HepG2 (cell line): ENCODE measurements around the gene HSP90AB1. TPM values are rescaled to one million over a fixed set of nuclear protein-coding genes. Genes with fewer than 3 reads are reported as not detected.
A peak's percentile ranks its signal among the peaks of the same experiment; 100 is the strongest.

ENCODE experiments used
- BRCA1 ChIP-seq: sonication (generic); formaldehyde crosslinking; IDR thresholded peaks from 2 replicates; pipeline ENCODE4 v1.4.0; 2020; ENCODE audit warnings: missing genetic modification reagents
- MBD4 ChIP-seq: IDR thresholded peaks from 2 replicates; pipeline ENCODE4 v1.6.1; 2012; ENCODE audit warnings: low read length, inconsistent platforms, borderline replicate concordance
- NFE2 ChIP-seq: sonication (generic); formaldehyde crosslinking; IDR thresholded peaks from 2 replicates; pipeline ENCODE4 v1.4.0; 2020; ENCODE audit warnings: missing genetic modification reagents
- NR3C1 ChIP-seq: sonication (generic); formaldehyde crosslinking; IDR thresholded peaks from 2 replicates; pipeline ENCODE4 v1.4.0; 2020; ENCODE audit warnings: missing genetic modification reagents
- RBFOX2 ChIP-seq: fragments of 200-400 bp; formaldehyde crosslinking; IDR thresholded peaks from 2 replicates; pipeline ENCODE4 v1.6.1; 2017; ENCODE audit warnings: low read depth, mild to moderate bottlenecking, low read length
- TOE1 ChIP-seq: sonication (generic); formaldehyde crosslinking; IDR thresholded peaks from 2 replicates; pipeline ENCODE4 v1.4.0; 2020; ENCODE audit warnings: mild to moderate bottlenecking, missing genetic modification reagents
- ZNF234 ChIP-seq: sonication (generic); formaldehyde crosslinking; conservative IDR thresholded peaks from 2 replicates; pipeline ENCODE4 v1.5.1; 2020; ENCODE audit warnings: mild to moderate bottlenecking, missing genetic modification reagents
- ZNF44 ChIP-seq: sonication (generic); formaldehyde crosslinking; IDR thresholded peaks from 2 replicates; pipeline ENCODE4 v1.5.1; 2020; ENCODE audit warnings: mild to moderate bottlenecking, missing genetic modification reagents
- ZNF570 ChIP-seq: sonication (generic); formaldehyde crosslinking; IDR thresholded peaks from 2 replicates; pipeline ENCODE4 v1.4.0; 2020; ENCODE audit warnings: mild to moderate bottlenecking, missing genetic modification reagents, borderline replicate concordance
- ZNF589 ChIP-seq: sonication (generic); formaldehyde crosslinking; conservative IDR thresholded peaks from 2 replicates; pipeline ENCODE4 v1.8.0; 2022; ENCODE audit warnings: mild to moderate bottlenecking, moderate library complexity, missing genetic modification reagents
- ZSCAN30 ChIP-seq: sonication (generic); formaldehyde crosslinking; IDR thresholded peaks from 2 replicates; pipeline ENCODE4 v1.5.0; 2020; ENCODE audit warnings: mild to moderate bottlenecking, missing genetic modification reagents
- polyA plus RNA-seq, 8 experiments: library from polyadenylated mRNA; depleted of rRNA in 3 of 8; stranded (reverse) in 7 of 8; unstranded in 1 of 8; fragments of >200 nt; fragmentation: Illumina TruSeq in 4 of 8; extraction: Trizol in 4 of 8; gene quantifications; 2 replicates each; pipeline versions ENCODE4 v1.2.1 to v1.2.3, GENCODE V29; 2011 to 2016; ENCODE audit warnings: low read depth in 4 of 8, missing spikeins in 1 of 8, mixed read lengths in 1 of 8; ENCODE audit not compliant: insufficient read depth in 1 of 8
- total RNA-seq, 5 experiments: library from RNA; depleted of rRNA; stranded (reverse); fragments of >200 nt; fragmentation: Illumina TruSeq; extraction: Trizol; gene quantifications; 2 replicates each; pipeline ENCODE4 v1.2.3, GENCODE V29; 2016; ENCODE audit warnings: low read depth in 1 of 5
- TF ChIP-seq, protein P1 (sequence below): sonication (generic); formaldehyde crosslinking; IDR thresholded peaks from 2 replicates; pipeline ENCODE4 v1.5.0; 2020; ENCODE audit warnings: mild to moderate bottlenecking, missing genetic modification reagents
- TF ChIP-seq, protein P2 (sequence below): sonication (generic); formaldehyde crosslinking; IDR thresholded peaks from 2 replicates; pipeline ENCODE4 v1.9.0; 2021; ENCODE audit warnings: mild to moderate bottlenecking, missing genetic modification reagents
- TF ChIP-seq, protein P3 (sequence below): sonication (generic); formaldehyde crosslinking; IDR thresholded peaks from 2 replicates; pipeline ENCODE4 v1.4.0; 2020; ENCODE audit warnings: missing genetic modification reagents, borderline replicate concordance

Gene HSP90AB1
- total and polyA plus RNA-seq, 2 of the 13 experiments (the other 11 are each of a cell fraction or from before 2014, with no cell fraction given) = 1,325 to 1,472 TPM

DNA sequence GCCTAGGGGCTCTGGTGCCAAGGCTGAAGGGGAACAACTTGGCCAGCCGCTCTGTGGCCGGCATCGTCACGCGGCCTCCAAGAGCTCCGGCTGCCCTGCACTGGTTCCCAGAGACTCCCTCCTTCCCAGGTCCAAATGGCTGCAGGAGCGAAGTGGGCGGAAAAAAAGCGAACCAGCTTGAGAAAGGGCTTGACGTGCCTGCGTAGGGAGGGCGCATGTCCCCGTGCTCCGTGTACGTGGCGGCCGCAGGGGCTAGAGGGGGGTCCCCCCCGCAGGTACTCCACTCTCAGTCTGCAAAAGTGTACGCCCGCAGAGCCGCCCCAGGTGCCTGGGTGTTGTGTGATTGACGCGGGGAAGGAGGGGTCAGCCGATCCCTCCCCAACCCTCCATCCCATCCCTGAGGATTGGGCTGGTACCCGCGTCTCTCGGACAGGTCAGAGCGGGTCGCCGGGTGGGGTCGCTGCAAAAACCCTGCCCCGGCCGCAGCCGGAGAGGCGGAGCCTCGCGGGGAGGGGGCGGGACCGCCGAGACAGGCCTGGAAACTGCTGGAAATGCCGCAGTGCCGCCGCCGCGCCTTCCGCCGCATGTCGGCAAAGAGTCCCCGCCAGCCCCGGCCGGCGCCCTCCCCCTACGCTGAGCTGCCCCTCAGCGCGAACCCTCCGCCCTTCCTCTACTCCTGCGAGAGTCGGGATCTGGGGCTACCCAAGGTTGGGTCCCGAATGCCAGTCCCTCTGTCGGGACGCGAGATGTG lies 814 bp upstream of the HSP90AB1 start (continued):
- TF ChIP-seq, protein P1, sequence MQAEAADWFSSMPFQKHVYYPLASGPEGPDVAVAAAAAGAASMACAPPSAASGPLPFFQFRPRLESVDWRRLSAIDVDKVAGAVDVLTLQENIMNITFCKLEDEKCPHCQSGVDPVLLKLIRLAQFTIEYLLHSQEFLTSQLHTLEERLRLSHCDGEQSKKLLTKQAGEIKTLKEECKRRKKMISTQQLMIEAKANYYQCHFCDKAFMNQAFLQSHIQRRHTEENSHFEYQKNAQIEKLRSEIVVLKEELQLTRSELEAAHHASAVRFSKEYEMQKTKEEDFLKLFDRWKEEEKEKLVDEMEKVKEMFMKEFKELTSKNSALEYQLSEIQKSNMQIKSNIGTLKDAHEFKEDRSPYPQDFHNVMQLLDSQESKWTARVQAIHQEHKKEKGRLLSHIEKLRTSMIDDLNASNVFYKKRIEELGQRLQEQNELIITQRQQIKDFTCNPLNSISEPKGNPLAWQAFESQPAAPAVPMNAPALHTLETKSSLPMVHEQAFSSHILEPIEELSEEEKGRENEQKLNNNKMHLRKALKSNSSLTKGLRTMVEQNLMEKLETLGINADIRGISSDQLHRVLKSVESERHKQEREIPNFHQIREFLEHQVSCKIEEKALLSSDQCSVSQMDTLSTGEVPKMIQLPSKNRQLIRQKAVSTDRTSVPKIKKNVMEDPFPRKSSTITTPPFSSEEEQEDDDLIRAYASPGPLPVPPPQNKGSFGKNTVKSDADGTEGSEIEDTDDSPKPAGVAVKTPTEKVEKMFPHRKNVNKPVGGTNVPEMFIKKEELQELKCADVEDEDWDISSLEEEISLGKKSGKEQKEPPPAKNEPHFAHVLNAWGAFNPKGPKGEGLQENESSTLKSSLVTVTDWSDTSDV (CRISPR knock-in tag) = peak; percentile 16; the same call in 1 of the 2 replicates
- TF ChIP-seq TOE1 (CRISPR knock-in tag) = peak; percentile 32; the same call in 1 of the 2 replicates
- TF ChIP-seq RBFOX2 = peak; percentile 77
- TF ChIP-seq MBD4 = no peak
- TF ChIP-seq ZNF234 (CRISPR knock-in tag) = no peak
- TF ChIP-seq ZSCAN30 (CRISPR knock-in tag) = peak; percentile 88; the same call in 1 of the 2 replicates
- TF ChIP-seq ZNF44 (CRISPR knock-in tag) = peak; percentile 99
- TF ChIP-seq, protein P2, sequence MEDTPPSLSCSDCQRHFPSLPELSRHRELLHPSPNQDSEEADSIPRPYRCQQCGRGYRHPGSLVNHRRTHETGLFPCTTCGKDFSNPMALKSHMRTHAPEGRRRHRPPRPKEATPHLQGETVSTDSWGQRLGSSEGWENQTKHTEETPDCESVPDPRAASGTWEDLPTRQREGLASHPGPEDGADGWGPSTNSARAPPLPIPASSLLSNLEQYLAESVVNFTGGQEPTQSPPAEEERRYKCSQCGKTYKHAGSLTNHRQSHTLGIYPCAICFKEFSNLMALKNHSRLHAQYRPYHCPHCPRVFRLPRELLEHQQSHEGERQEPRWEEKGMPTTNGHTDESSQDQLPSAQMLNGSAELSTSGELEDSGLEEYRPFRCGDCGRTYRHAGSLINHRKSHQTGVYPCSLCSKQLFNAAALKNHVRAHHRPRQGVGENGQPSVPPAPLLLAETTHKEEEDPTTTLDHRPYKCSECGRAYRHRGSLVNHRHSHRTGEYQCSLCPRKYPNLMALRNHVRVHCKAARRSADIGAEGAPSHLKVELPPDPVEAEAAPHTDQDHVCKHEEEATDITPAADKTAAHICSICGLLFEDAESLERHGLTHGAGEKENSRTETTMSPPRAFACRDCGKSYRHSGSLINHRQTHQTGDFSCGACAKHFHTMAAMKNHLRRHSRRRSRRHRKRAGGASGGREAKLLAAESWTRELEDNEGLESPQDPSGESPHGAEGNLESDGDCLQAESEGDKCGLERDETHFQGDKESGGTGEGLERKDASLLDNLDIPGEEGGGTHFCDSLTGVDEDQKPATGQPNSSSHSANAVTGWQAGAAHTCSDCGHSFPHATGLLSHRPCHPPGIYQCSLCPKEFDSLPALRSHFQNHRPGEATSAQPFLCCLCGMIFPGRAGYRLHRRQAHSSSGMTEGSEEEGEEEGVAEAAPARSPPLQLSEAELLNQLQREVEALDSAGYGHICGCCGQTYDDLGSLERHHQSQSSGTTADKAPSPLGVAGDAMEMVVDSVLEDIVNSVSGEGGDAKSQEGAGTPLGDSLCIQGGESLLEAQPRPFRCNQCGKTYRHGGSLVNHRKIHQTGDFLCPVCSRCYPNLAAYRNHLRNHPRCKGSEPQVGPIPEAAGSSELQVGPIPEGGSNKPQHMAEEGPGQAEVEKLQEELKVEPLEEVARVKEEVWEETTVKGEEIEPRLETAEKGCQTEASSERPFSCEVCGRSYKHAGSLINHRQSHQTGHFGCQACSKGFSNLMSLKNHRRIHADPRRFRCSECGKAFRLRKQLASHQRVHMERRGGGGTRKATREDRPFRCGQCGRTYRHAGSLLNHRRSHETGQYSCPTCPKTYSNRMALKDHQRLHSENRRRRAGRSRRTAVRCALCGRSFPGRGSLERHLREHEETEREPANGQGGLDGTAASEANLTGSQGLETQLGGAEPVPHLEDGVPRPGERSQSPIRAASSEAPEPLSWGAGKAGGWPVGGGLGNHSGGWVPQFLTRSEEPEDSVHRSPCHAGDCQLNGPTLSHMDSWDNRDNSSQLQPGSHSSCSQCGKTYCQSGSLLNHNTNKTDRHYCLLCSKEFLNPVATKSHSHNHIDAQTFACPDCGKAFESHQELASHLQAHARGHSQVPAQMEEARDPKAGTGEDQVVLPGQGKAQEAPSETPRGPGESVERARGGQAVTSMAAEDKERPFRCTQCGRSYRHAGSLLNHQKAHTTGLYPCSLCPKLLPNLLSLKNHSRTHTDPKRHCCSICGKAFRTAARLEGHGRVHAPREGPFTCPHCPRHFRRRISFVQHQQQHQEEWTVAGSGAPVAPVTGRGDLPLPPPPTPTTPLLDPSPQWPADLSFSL (CRISPR knock-in tag) = peak; percentile 53; the same call in 1 of the 2 replicates
- TF ChIP-seq, protein P3, sequence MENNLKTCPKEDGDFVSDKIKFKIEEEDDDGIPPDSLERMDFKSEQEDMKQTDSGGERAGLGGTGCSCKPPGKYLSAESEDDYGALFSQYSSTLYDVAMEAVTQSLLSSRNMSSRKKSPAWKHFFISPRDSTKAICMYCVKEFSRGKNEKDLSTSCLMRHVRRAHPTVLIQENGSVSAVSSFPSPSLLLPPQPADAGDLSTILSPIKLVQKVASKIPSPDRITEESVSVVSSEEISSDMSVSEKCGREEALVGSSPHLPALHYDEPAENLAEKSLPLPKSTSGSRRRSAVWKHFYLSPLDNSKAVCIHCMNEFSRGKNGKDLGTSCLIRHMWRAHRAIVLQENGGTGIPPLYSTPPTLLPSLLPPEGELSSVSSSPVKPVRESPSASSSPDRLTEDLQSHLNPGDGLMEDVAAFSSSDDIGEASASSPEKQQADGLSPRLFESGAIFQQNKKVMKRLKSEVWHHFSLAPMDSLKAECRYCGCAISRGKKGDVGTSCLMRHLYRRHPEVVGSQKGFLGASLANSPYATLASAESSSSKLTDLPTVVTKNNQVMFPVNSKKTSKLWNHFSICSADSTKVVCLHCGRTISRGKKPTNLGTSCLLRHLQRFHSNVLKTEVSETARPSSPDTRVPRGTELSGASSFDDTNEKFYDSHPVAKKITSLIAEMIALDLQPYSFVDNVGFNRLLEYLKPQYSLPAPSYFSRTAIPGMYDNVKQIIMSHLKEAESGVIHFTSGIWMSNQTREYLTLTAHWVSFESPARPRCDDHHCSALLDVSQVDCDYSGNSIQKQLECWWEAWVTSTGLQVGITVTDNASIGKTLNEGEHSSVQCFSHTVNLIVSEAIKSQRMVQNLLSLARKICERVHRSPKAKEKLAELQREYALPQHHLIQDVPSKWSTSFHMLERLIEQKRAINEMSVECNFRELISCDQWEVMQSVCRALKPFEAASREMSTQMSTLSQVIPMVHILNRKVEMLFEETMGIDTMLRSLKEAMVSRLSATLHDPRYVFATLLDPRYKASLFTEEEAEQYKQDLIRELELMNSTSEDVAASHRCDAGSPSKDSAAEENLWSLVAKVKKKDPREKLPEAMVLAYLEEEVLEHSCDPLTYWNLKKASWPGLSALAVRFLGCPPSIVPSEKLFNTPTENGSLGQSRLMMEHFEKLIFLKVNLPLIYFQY (CRISPR knock-in tag) = no peak
- no peak; the same call in 1 of the 2 replicates for TF ChIP-seq ZNF589 (CRISPR knock-in tag)
- TF ChIP-seq ZNF570 (CRISPR knock-in tag) = no peak
- TF ChIP-seq BRCA1 = peak; percentile 25
- no peak for TF ChIP-seq NFE2 (CRISPR knock-in tag)
- no peak for TF ChIP-seq NR3C1 (CRISPR knock-in tag)
